Keratinocyte (primary cell): Measurements from ENCODE around the gene BCAS3. TPM values are rescaled to one million over a fixed set of nuclear protein-coding genes. Genes with fewer than 3 reads are reported as not detected.
"Not testable (repeated sequence)": the region's sequence is repeated elsewhere in the genome, so short reads cannot be mapped to it uniquely, and the experiment has no call there.

Experiments used
- DNase-seq: peaks from one replicate; pipeline ENCODE4 v3.0.0-alpha.2; 2011; ENCODE audit warnings: low read depth, missing footprints, low spot score
- FAIRE-seq: peaks from 2 replicates; lab custom pipeline; 2011; peaks lifted over from hg19 to GRCh38; lab: Jason Lieb, UNC
- H2AFZ ChIP-seq: 2 replicates; pipeline ENCODE4 v1.6.0; 2012; ENCODE audit warnings: low read length, control low read depth, inconsistent platforms; ENCODE audit not compliant: control insufficient read depth
- H3K27ac ChIP-seq: 2 replicates; pipeline ENCODE4 v1.5.1; 2011; ENCODE audit warnings: low read length; ENCODE audit not compliant: control insufficient read depth, insufficient read depth
- H3K27me3 ChIP-seq: 3 replicates; pipeline ENCODE4 v1.6.0; 2011; ENCODE audit warnings: low read length; ENCODE audit not compliant: control insufficient read depth, insufficient read depth; ENCODE audit errors: extremely low read depth
- H3K36me3 ChIP-seq, 2 experiments: 2 replicates in 1 of 2; 3 replicates in 1 of 2; pipeline ENCODE4 v1.5.1; 2011; ENCODE audit warnings: low read length in 2 of 2, mild to moderate bottlenecking in 1 of 2; ENCODE audit not compliant: control insufficient read depth in 2 of 2, insufficient read depth in 2 of 2; ENCODE audit errors: extremely low read depth in 1 of 2
- H3K4me1 ChIP-seq: 3 replicates; pipeline ENCODE4 v1.5.1; 2011; ENCODE audit warnings: low read length; ENCODE audit not compliant: control insufficient read depth, insufficient read depth; ENCODE audit errors: extremely low read depth
- H3K4me2 ChIP-seq: 3 replicates; pipeline ENCODE4 v1.6.0; 2011; ENCODE audit warnings: low read depth, low read length; ENCODE audit not compliant: control insufficient read depth, insufficient read depth; ENCODE audit errors: extremely low read depth
- H3K4me3 ChIP-seq, 3 experiments: fragments of 200-600 bp in 1 of 3; sonication (generic) in 1 of 3; 2 replicates in 2 of 3; 3 replicates in 1 of 3; pipeline ENCODE4 v1.5.1; 2011 to 2016; ENCODE audit warnings: low read length in 3 of 3, mild to moderate bottlenecking in 3 of 3, control low read depth in 2 of 3, inconsistent platforms in 1 of 3, low read depth in 1 of 3, mixed read lengths in 1 of 3, mixed run types in 1 of 3, moderate library complexity in 1 of 3; ENCODE audit not compliant: control insufficient read depth in 2 of 3, insufficient read depth in 2 of 3; ENCODE audit errors: extremely low read depth in 1 of 3
- H3K79me2 ChIP-seq: 2 replicates; pipeline ENCODE4 v1.6.0; 2012; ENCODE audit warnings: low read length; ENCODE audit not compliant: control insufficient read depth, insufficient read depth
- H3K9ac ChIP-seq: 3 replicates; pipeline ENCODE4 v1.6.0; 2011; ENCODE audit warnings: low read length; ENCODE audit not compliant: control insufficient read depth, insufficient read depth; ENCODE audit errors: extremely low read depth
- H3K9me1 ChIP-seq: 3 replicates; pipeline ENCODE4 v1.6.0; 2011; ENCODE audit warnings: low read length; ENCODE audit not compliant: control insufficient read depth, insufficient read depth; ENCODE audit errors: extremely low read depth
- H3K9me3 ChIP-seq: 2 replicates; pipeline ENCODE4 v1.5.1; 2012; ENCODE audit warnings: low read depth, low read length; ENCODE audit not compliant: control insufficient read depth
- H4K20me1 ChIP-seq: 3 replicates; pipeline ENCODE4 v1.6.0; 2011; ENCODE audit warnings: low read length; ENCODE audit not compliant: control insufficient read depth, insufficient read depth; ENCODE audit errors: extremely low read depth
- CTCF ChIP-seq, 3 experiments: IDR thresholded peaks in 1 of 3; conservative IDR thresholded peaks in 1 of 3; optimal IDR thresholded peaks in 1 of 3; 2 replicates in 2 of 3; 3 replicates in 1 of 3; pipeline versions ENCODE3 to v1.5.1; 2011; ENCODE audit warnings: low read length in 3 of 3, mild to moderate bottlenecking in 3 of 3, moderate library complexity in 2 of 3, control low read depth in 1 of 3, inconsistent platforms in 1 of 3; ENCODE audit not compliant: insufficient read depth in 2 of 3; ENCODE audit errors: extremely low read depth in 1 of 3
- EZH2 ChIP-seq: IDR thresholded peaks from one replicate; pipeline ENCODE4 v1.6.1; 2012; ENCODE audit warnings: inconsistent platforms, mild to moderate bottlenecking, low read length, moderate library complexity
- dilution Hi-C: fragments of 300-500 bp; cut with MboI; formaldehyde crosslinking; loops from one replicate; pipeline ENCODE4 v1.7.0; 2020; ENCODE audit warnings: low sequenced_read_pairs; ENCODE audit not compliant: extremely low pct_ligation_motif_present
- polyA plus RNA-seq, 5 experiments: library from polyadenylated mRNA; depleted of rRNA in 3 of 5; stranded (reverse) in 3 of 5; stranded (forward) in 1 of 5; unstranded in 1 of 5; fragments of >200 nt; gene quantifications; 1 replicate in 1 of 5; 2 replicates in 3 of 5; 3 replicates in 1 of 5; pipeline versions ENCODE4 v1.2.1 to v1.2.3, GENCODE V29; 2011 to 2012; ENCODE audit warnings: missing spikeins in 2 of 5, low read depth in 1 of 5, low replicate concordance in 1 of 5

Gene BCAS3
- polyA plus RNA-seq, 1 donor (not counting 4 experiments of a cell fraction or from before 2014, with no cell fraction given) = 11.8 TPM

- no peak overlapping the region for H3K27ac ChIP-seq
- H3K4me1 ChIP-seq = no peaks in the 10 kb centered on the region
- FAIRE-seq = no peak
- no peaks in the 10 kb centered on the region for H4K20me1 ChIP-seq
- no peaks in the 10 kb centered on the region for H3K9me1 ChIP-seq
- no peak overlapping the region for H2AFZ ChIP-seq
- no peaks in the 10 kb centered on the region for H3K27me3 ChIP-seq
- dilution Hi-C loops = no loop called here
- DNase-seq = no peak
- H3K4me2 ChIP-seq = no peak overlapping the region
- no peaks in the 10 kb centered on the region for H3K79me2 ChIP-seq
- H3K36me3 ChIP-seq = no peaks in the 10 kb centered on the region
- H3K4me3 ChIP-seq = no peak overlapping the region
- TF ChIP-seq CTCF (optimal IDR thresholded peaks at IDR 0.05 in 1 of 3, IDR thresholded peaks at IDR 0.05 in 1 of 3, conservative IDR thresholded peaks at IDR 0.05 in 1 of 3; ENCODE audit: extremely low read depth in 1 of 3, insufficient read depth in 2 of 3, low read length in 3 of 3) (no peak), EZH2 (no peak)
- no peaks in the 10 kb centered on the region for H3K9me3 ChIP-seq
- no peak overlapping the region for H3K9ac ChIP-seq
These were observed 82.1 kb downstream of the BCAS3 start for GRCh38 chr17:60759756-60760155.

GRCh38 chr17:60761301-60761700 lies 83.7 kb downstream of the BCAS3 start:
- H3K4me2 ChIP-seq, H3K27ac ChIP-seq, dilution Hi-C loops, FAIRE-seq, H3K27me3 ChIP-seq, H4K20me1 ChIP-seq, H3K4me3 ChIP-seq, H3K9me3 ChIP-seq, H3K79me2 ChIP-seq, H3K36me3 ChIP-seq, H3K4me1 ChIP-seq, H3K9me1 ChIP-seq, H2AFZ ChIP-seq, H3K9ac ChIP-seq, DNase-seq: not testable (repeated sequence)

GRCh38 chr17:60766778-60767190 lies 89.1 kb downstream of the BCAS3 start:
- H3K79me2 ChIP-seq = no peaks in the 10 kb centered on the region
- H3K4me3 ChIP-seq = no peak overlapping the region
- H3K4me1 ChIP-seq = no peaks in the 10 kb centered on the region
- H2AFZ ChIP-seq = no peak overlapping the region
- H3K27me3 ChIP-seq = no peaks in the 10 kb centered on the region
- no peaks in the 10 kb centered on the region for H4K20me1 ChIP-seq
- H3K9me3 ChIP-seq = no peaks in the 10 kb centered on the region
- no peak overlapping the region for H3K27ac ChIP-seq
- FAIRE-seq (no peak), DNase-seq (no peak)
- H3K4me2 ChIP-seq = no peak overlapping the region
- H3K9ac ChIP-seq = no peak overlapping the region
- TF ChIP-seq EZH2 (no peak), CTCF (optimal IDR thresholded peaks at IDR 0.05 in 1 of 3, IDR thresholded peaks at IDR 0.05 in 1 of 3, conservative IDR thresholded peaks at IDR 0.05 in 1 of 3; ENCODE audit: extremely low read depth in 1 of 3, insufficient read depth in 2 of 3, low read length in 3 of 3) (no peak)
- no peaks in the 10 kb centered on the region for H3K36me3 ChIP-seq
- no peaks in the 10 kb centered on the region for H3K9me1 ChIP-seq
- dilution Hi-C loops = no loop called here
